ENCODE measurements around the gene ETV3L.
A peak's percentile ranks its signal among the peaks of the same experiment; 100 is the strongest.
"Not testable (repeated sequence)": the region's sequence is repeated elsewhere in the genome, so short reads cannot be mapped to it uniquely, and the experiment has no call there.

The ETV3L gene

GRCh38 chr1:157105298-157105987 is 5.8 kb upstream of the ETV3L start:
- no peak for DNase-seq (ENCODE audit: low spot score)

- no peak for DNase-seq (ENCODE audit: low spot score)
Measured at GRCh38 chr1:157104598-157105293, 5.1 kb upstream of the ETV3L start.

- no peak for DNase-seq (ENCODE audit: low spot score)
Measured at GRCh38 chr1:157103268-157103667, 3.7 kb upstream of the ETV3L start.

- no peak for DNase-seq (ENCODE audit: low spot score)
Measured at GRCh38 chr1:157101149-157101548, 1.5 kb upstream of the ETV3L start.

- not testable (repeated sequence) for DNase-seq (ENCODE audit: low spot score)
Measured at GRCh38 chr1:157098987-157099632, 498 bp downstream of the ETV3L start.

GRCh38 chr1:157098519-157098918 is 1.1 kb downstream of the ETV3L start:
- DNase-seq (ENCODE audit: low spot score), result no peak

GRCh38 chr1:157097692-157098091 is 1.9 kb downstream of the ETV3L start:
- no peak for DNase-seq (ENCODE audit: low spot score)

GRCh38 chr1:157096881-157097280 is 2.7 kb downstream of the ETV3L start:
- no peak for DNase-seq (ENCODE audit: low spot score)

- no peak for DNase-seq (ENCODE audit: low spot score)
Measured at GRCh38 chr1:157095551-157095950, 4.1 kb downstream of the ETV3L start.

GRCh38 chr1:157095091-157095490 is 4.5 kb downstream of the ETV3L start:
- no peak for DNase-seq (ENCODE audit: low spot score)

GRCh38 chr1:157092831-157093230 is 6.8 kb downstream of the ETV3L start:
- DNase-seq (ENCODE audit: low spot score), result no peak

- no peak for DNase-seq (ENCODE audit: low spot score)
Measured at GRCh38 chr1:157091668-157092273, 7.8 kb downstream of the ETV3L start.

GRCh38 chr1:157091186-157091585 is 8.4 kb downstream of the ETV3L start:
- DNase-seq (ENCODE audit: low spot score), result no peak

- DNase-seq (ENCODE audit: low spot score), result no peak
Measured at GRCh38 chr1:157090771-157091170, 8.8 kb downstream of the ETV3L start.

GRCh38 chr1:157090196-157090647 is 9.4 kb downstream of the ETV3L start:
- DNase-seq (ENCODE audit: low spot score), result peak; percentile 87

GRCh38 chr1:157089789-157090188 is 9.8 kb downstream of the ETV3L start:
- DNase-seq (ENCODE audit: low spot score), result no peak

- no peak for DNase-seq (ENCODE audit: low spot score)
Measured at GRCh38 chr1:157088607-157089006, 11.0 kb downstream of the ETV3L start.

- DNase-seq (ENCODE audit: low spot score), result no peak
Measured at GRCh38 chr1:157087030-157087429, 12.6 kb downstream of the ETV3L start.

- no peak for DNase-seq (ENCODE audit: low spot score)
Measured at GRCh38 chr1:157086299-157086698, 13.3 kb downstream of the ETV3L start.

- no peak for DNase-seq (ENCODE audit: low spot score)
Measured at GRCh38 chr1:157085421-157085820, 14.2 kb downstream of the ETV3L start.

- DNase-seq (ENCODE audit: low spot score), result no peak
Measured at GRCh38 chr1:157084720-157085119, 14.9 kb downstream of the ETV3L start.

GRCh38 chr1:157081707-157082106 is 17.9 kb downstream of the ETV3L start:
- no peak for DNase-seq (ENCODE audit: low spot score)

GRCh38 chr1:157080714-157081113 is 18.9 kb downstream of the ETV3L start:
- DNase-seq (ENCODE audit: low spot score), result no peak
